ENCODE measurements around the gene ZNF536.

Gene ZNF536

DNA sequence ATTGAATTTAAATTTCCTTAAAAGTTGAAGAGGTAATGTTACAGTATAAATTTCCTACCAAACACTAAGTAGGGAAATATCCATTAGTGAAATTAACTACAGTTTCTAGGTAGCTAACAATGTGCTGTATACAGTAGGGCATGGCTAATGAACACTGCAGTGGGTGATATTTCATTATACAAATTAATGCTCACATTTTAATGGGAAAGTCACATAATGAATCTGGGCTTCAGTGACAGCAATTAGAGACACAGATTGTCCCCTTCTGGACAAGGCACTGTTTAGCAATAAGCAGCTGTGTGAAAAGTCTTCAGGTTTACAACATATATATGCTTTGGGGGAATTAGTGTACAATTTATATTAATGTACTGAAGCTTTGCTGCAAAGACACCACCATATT, 169.4 kb downstream of the ZNF536 start:
- H3K36me3 Mint-ChIP-seq (ENCODE audit: low read depth): no peaks in the 10 kb centered on the region
- H3K4me1 Mint-ChIP-seq: peaks cover 4% of the 10 kb centered on the region
- TF ChIP-seq, protein P1, sequence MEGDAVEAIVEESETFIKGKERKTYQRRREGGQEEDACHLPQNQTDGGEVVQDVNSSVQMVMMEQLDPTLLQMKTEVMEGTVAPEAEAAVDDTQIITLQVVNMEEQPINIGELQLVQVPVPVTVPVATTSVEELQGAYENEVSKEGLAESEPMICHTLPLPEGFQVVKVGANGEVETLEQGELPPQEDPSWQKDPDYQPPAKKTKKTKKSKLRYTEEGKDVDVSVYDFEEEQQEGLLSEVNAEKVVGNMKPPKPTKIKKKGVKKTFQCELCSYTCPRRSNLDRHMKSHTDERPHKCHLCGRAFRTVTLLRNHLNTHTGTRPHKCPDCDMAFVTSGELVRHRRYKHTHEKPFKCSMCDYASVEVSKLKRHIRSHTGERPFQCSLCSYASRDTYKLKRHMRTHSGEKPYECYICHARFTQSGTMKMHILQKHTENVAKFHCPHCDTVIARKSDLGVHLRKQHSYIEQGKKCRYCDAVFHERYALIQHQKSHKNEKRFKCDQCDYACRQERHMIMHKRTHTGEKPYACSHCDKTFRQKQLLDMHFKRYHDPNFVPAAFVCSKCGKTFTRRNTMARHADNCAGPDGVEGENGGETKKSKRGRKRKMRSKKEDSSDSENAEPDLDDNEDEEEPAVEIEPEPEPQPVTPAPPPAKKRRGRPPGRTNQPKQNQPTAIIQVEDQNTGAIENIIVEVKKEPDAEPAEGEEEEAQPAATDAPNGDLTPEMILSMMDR (IDR thresholded peaks at IDR 0.05): no peak
- no peak overlapping the region for H3K4me3 Mint-ChIP-seq
- H3K9me3 Mint-ChIP-seq: peaks cover 4% of the 10 kb centered on the region
- peaks cover 7% of the 10 kb centered on the region for H3K27me3 Mint-ChIP-seq (ENCODE audit: low read depth, poor library complexity)
- DNase-seq: no peak
- no peak overlapping the region for H3K27ac Mint-ChIP-seq

DNA sequence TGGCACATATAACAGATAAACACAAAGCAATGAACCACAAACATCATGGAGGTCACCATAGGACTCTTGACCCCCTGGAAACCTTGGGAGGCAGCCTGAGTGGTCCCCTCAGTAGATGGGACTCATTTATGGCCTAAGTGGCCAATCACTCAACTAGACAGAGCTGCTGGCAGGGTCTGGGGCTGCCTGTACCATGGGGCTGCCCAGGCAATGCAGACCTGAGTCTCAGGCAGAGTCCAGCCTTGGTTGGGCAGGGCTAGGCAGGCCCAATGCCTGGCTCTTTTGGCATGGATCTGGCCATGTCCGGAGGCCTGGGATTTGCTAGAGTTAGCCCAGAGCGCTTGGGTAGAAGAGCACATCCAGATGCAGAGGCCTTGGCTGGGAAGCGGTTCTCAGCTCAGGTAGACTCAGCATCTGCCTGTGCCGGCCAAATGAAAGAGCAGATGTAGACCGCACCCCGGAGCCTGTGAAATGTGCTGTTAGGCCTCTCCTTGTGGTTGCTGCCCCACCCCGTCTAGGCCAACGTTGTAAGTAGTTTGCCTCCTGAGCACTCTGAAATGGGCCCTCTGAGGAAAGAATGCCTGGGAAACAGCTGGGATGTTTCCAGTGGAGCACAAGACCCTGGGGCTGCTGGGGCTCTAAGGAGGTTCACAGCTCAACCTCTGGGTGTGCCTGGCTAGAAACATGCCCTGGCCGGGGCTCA, 171.2 kb downstream of the ZNF536 start:
- H3K4me3 Mint-ChIP-seq: no peak overlapping the region
- H3K9me3 Mint-ChIP-seq: peaks cover 4% of the 10 kb centered on the region
- TF ChIP-seq, protein P1 (IDR thresholded peaks at IDR 0.05): no peak
- no peaks in the 10 kb centered on the region for H3K36me3 Mint-ChIP-seq (ENCODE audit: low read depth)
- no peak for DNase-seq
- H3K27me3 Mint-ChIP-seq (ENCODE audit: low read depth, poor library complexity): peaks cover 8% of the 10 kb centered on the region
- no peaks in the 10 kb centered on the region for H3K4me1 Mint-ChIP-seq
- no peak overlapping the region for H3K27ac Mint-ChIP-seq

DNA sequence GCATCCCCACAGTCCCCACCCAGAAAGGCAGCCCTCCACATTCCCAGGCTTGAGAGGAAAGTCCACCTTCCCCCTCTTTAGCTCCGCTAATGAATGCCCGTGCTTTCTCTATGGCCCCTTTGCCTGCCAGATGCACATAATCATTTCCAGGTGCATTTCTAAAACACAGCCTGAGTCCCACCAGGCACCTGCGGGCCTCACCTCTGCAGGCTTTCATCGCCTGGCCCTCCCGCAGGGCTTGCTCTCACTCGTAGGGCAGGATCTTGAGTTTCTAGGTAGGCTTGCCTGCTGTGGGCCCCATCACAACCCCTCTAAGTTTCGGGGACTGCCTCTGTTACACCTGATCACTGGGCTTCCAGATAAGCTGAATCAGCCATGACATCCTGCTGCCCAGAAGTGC, 173.6 kb downstream of the ZNF536 start:
- Mint-ChIP-seq H3K27me3 (ENCODE audit: low read depth, poor library complexity) (peaks cover 11% of the 10 kb centered on the region), H3K4me1 (no peaks in the 10 kb centered on the region), H3K4me3 (no peak overlapping the region), H3K27ac (no peak overlapping the region), H3K36me3 (ENCODE audit: low read depth) (no peaks in the 10 kb centered on the region), H3K9me3 (no peaks in the 10 kb centered on the region)
- TF ChIP-seq, protein P1 (IDR thresholded peaks at IDR 0.05): no peak
- no peak for DNase-seq

DNA sequence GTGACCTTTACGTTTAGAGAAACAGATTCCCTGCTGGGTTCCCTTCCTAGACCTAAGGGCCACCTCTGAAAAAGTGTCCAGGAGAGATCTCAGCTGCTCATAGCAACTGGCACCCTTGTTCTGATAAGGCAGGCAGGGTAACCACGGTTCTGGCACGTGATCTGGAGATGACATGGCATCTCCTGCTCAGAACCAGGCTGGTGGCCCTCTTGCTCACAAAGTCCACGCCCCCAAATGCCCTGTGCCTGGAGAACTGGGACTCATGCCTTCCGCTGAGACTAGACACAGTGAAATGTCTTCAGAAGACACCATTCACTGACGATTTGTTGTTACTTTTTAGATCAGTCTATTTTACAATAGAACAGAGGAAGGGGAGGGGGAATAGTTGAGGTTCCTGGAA, 174.1 kb downstream of the ZNF536 start:
- no peak for DNase-seq
- Mint-ChIP-seq H3K9me3 (no peaks in the 10 kb centered on the region), H3K27ac (no peak overlapping the region), H3K36me3 (ENCODE audit: low read depth) (no peaks in the 10 kb centered on the region), H3K27me3 (ENCODE audit: low read depth, poor library complexity) (peaks cover 11% of the 10 kb centered on the region), H3K4me3 (no peak overlapping the region), H3K4me1 (peaks cover 2% of the 10 kb centered on the region)
- TF ChIP-seq, protein P1 (IDR thresholded peaks at IDR 0.05): no peak

DNA sequence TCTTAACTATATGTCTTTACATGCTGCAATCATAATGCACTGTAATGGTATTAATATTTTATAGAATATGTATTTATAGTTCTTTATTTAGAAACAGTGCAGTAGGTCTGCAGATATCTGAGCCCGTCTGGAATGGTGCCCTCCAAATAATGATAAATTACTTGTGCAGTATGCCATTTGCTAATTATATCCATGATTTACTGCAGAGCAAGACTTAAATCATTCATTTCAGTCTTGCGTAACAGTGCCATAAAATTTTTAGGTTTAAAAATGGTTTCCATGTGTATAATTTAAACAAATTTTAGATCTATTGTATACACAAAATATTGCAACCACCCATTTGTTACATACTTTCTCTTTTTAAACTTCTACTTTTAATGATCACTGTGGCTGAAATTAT, 175.1 kb downstream of the ZNF536 start:
- H3K27ac Mint-ChIP-seq: no peak overlapping the region
- no peak for DNase-seq
- TF ChIP-seq, protein P1 (IDR thresholded peaks at IDR 0.05): no peak
- peaks cover 8% of the 10 kb centered on the region for H3K4me1 Mint-ChIP-seq
- H3K9me3 Mint-ChIP-seq: no peaks in the 10 kb centered on the region
- H3K4me3 Mint-ChIP-seq: no peak overlapping the region
- peaks cover 14% of the 10 kb centered on the region for H3K27me3 Mint-ChIP-seq (ENCODE audit: low read depth, poor library complexity)
- H3K36me3 Mint-ChIP-seq (ENCODE audit: low read depth): no peaks in the 10 kb centered on the region

DNA sequence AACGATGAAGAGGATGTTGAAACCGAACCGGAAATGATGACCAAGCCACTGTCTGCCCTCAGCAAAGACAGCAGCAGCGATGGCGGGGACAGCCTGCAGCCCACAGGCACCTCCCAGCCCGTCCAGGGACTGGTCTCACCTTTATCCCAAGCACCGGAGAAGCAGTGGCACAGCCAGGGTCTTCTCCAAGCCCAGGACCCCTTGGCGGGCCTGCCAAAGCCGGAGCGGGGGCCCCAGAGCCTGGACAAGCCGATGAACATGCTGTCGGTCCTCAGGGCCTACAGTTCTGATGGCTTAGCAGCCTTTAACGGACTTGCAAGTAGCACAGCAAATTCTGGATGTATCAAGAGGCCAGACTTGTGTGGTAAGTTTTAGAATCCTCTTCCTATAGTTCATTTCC, 177.0 kb downstream of the ZNF536 start:
- Mint-ChIP-seq H3K4me3 (no peak overlapping the region), H3K36me3 (ENCODE audit: low read depth) (no peaks in the 10 kb centered on the region), H3K9me3 (no peaks in the 10 kb centered on the region), H3K27ac (no peak overlapping the region), H3K27me3 (ENCODE audit: low read depth, poor library complexity) (peaks cover 13% of the 10 kb centered on the region), H3K4me1 (peaks cover 8% of the 10 kb centered on the region)
- TF ChIP-seq, protein P1 (IDR thresholded peaks at IDR 0.05): no peak
- DNase-seq: no peak

Data from nephron progenitor cell (in vitro differentiated cells).